Hippocampal formation (tissue), 2 donors: ENCODE measurements around the gene EML3.
"Not testable (repeated sequence)": the region's sequence is repeated elsewhere in the genome, so short reads cannot be mapped to it uniquely, and the experiment has no call there.

ENCODE experiments used
- DNase-seq, 2 donors: peaks; one replicate each; lab custom pipeline; 2025; lab: John Stamatoyannopoulos, UW

Gene EML3

GRCh38 chr11:62612366-62613290, at the start of gene EML3, which contains the start of gene ROM1:
TSS of gene EML3 (minus strand) at chr11:62612775. CDS start at chr11:62612457, 318 bp downstream.
TSS of gene ROM1 (plus strand) at chr11:62613257. CDS start at chr11:62613282, 25 bp downstream.
- DNase-seq, result peak; percentile 79 to 87

GRCh38 chr11:62656796-62657429, 44.3 kb upstream of the EML3 start:
- no peak for DNase-seq

- no peak for DNase-seq
These were observed 41.7 kb upstream of the EML3 start for GRCh38 chr11:62654297-62654696.

GRCh38 chr11:62652161-62653006, 39.8 kb upstream of the EML3 start:
- no peak for DNase-seq

- DNase-seq, result not testable (repeated sequence)
These were observed 37.7 kb upstream of the EML3 start for GRCh38 chr11:62650283-62650682.

GRCh38 chr11:62649486-62649885, 36.9 kb upstream of the EML3 start:
- DNase-seq, result no peak

- no peak for DNase-seq
These were observed 36.4 kb upstream of the EML3 start for GRCh38 chr11:62648967-62649364.

- no peak for DNase-seq
These were observed 35.8 kb upstream of the EML3 start for GRCh38 chr11:62648185-62648966.

- DNase-seq, result no peak
These were observed 35.0 kb upstream of the EML3 start for GRCh38 chr11:62647609-62648005.

- DNase-seq, result no peak
These were observed 34.4 kb upstream of the EML3 start for GRCh38 chr11:62646825-62647608.

GRCh38 chr11:62645946-62646824, 33.6 kb upstream of the EML3 start, which contains the start of gene GANAB:
TSS of gene GANAB (minus strand) at chr11:62646613. CDS start at chr11:62646599, 14 bp downstream.
- DNase-seq, result peak; percentile 98 to 99

GRCh38 chr11:62645671-62645945, 33.0 kb upstream of the EML3 start:
- no peak for DNase-seq

GRCh38 chr11:62644220-62644619, 31.6 kb upstream of the EML3 start:
- no peak for DNase-seq

GRCh38 chr11:62632492-62632891, 19.9 kb upstream of the EML3 start:
- DNase-seq, result no peak

- no peak for DNase-seq
These were observed 15.1 kb upstream of the EML3 start for GRCh38 chr11:62627713-62628112.

- DNase-seq, result no peak
These were observed 10.0 kb upstream of the EML3 start for GRCh38 chr11:62622476-62623089.

GRCh38 chr11:62621567-62622470, 9.2 kb upstream of the EML3 start, which contains the start of gene B3GAT3:
TSS of gene B3GAT3 (minus strand) at chr11:62621986. CDS start at chr11:62621947, 39 bp downstream.
- DNase-seq, result peak; percentile 96 to 97

- DNase-seq, result no peak
These were observed 8.5 kb upstream of the EML3 start for GRCh38 chr11:62621027-62621566.
